HG03521 (cell line): ENCODE data around the gene RMDN2.
"Not testable (repeated sequence)": the region's sequence is repeated elsewhere in the genome, so short reads cannot be mapped to it uniquely, and the experiment has no call there.

ENCODE experiments used
- ATAC-seq: cut with Tn5 transposase; IDR thresholded peaks from one replicate; pipeline ENCODE4 v1.9.1; 2021; ENCODE audit warnings: mild to moderate bottlenecking, moderate library complexity; ENCODE audit not compliant: unreplicated experiment

RMDN2 gene

GRCh38 chr2:37984589-37984988 is 59.5 kb downstream of the RMDN2 start:
- ATAC-seq: no peak

- ATAC-seq: no peak
These were observed 60.2 kb downstream of the RMDN2 start for GRCh38 chr2:37985333-37985732.

GRCh38 chr2:37987098-37987775 is 62.1 kb downstream of the RMDN2 start:
- no peak for ATAC-seq

GRCh38 chr2:37992601-37993000 is 67.5 kb downstream of the RMDN2 start:
- ATAC-seq: no peak

GRCh38 chr2:37993143-37993542 is 68.1 kb downstream of the RMDN2 start:
- no peak for ATAC-seq

GRCh38 chr2:37997629-37998028 is 72.5 kb downstream of the RMDN2 start:
- ATAC-seq: no peak

DNA sequence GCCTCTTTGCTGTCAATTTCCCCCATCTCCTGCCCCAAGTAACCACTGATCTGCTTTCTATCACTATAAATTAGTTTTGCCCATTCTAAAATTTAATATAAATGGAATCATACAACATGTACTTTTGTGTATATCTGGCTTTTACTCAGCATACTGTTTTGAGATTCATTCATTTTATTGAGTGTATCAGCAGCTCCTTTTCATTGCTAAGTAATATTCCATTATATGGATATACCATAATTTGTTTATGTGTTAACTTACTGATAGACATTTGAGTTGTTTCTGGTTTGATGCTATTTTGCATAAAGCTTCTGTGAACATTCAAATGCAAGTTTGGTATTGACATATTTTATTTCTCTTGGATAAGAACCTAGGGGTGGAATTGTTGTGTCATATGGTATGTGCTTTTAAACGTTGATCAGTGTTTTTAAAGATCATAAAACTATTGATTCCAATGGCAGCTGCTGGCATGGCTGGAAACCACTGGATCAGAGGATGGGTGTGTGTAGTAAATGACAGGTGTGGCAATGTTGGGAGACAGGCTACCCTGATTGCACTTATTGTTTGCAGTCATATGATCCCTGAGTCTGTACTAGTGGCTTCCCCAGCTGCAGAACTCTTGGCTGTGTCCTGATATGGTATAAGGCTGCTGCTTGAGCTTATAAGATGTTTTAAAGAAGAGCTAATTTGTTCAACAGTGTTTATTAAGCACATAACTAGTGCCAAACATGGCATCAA is 75.6 kb downstream of the RMDN2 start:
- no peak for ATAC-seq

- not testable (repeated sequence) for ATAC-seq
These were observed 85.1 kb downstream of the RMDN2 start for GRCh38 chr2:38010187-38010586.

DNA sequence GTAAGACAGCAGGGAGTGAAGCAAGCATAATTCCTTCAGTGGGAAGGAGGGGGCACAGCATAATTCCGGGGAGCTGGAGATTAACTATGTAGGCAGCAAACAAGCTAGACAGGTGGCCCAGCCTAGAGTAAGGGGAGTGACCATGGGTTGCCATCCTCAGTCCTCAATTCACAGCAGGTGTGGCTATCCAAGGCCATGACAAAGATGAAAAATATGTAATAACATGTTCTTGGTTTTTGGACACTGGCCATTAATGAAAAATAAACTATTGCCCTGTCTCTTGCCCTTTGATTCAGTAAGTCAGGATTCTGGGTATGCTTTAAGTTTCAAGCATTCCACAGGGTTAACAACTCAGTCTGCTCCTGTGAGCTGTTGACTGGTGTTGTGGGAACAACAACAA is 85.9 kb downstream of the RMDN2 start:
- no peak for ATAC-seq

DNA sequence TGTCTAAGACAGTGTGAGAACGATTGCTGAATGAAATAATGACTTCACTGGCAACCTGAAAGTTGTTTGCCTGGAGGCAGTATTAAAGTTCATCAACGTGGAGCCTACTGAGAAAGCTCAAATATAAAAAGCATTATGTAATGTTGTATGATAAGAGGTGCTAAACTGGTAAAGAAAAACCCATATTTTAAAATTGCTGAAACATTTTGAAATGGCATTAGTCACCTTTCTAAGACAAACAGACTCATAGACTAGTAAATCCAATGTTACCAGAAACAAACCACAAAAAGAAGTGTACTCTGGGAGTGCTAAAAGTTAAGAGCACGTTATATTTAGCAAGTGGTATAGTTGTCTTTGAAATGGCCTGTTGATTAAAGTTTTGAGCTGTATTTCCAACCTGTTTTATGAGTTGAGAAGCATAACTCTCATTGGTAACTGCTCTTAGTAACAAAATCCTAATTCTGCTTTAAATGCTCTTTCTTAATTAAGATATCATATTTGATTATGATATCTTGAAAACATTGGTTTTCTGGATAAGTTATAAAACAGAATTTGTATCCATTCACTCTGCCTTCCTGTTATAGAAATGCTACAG is 88.2 kb downstream of the RMDN2 start:
- ATAC-seq: no peak

GRCh38 chr2:38016219-38016618 is 91.1 kb downstream of the RMDN2 start:
- ATAC-seq: no peak

DNA sequence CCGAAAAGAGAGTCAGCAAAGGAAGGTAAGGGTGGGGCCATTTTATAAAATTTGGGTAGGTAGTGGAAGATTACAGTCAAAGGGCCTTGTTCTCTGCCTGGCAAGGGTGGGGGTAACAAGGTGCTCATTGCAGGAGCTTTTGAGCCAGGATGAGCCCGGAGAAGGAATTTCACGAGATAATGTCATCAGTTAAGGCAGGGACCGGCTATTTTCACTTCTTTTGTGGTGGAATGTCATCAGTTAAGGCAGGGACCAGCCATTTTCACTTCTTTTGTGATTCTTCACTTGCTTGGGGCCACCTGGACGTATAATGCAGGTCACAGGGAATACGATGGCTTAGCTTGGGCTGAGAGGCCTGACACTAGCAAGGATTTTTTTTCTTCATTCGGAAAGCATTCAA is 92.7 kb downstream of the RMDN2 start:
- ATAC-seq: no peak

- not testable (repeated sequence) for ATAC-seq
These were observed 95.4 kb downstream of the RMDN2 start for GRCh38 chr2:38020359-38021069.

DNA sequence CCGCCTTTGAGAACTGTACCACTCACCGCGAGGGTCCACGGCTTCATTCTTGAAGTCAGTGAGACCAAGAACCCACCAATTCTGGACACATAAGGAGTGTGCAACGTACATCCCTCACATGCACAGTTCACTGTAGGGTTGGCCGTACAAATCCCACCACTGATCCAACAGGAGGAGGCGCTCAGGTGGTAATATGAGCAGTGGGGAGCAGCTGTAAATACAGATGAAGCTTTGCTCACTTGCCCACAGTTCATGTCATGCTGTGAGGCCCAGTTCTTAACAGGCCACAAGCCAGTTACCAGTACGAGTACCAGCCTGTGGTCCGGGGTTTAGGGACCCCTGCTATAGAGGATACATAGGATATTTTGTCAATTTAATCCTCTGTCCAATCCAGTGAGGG is 96.5 kb downstream of the RMDN2 start:
- ATAC-seq: no peak

DNA sequence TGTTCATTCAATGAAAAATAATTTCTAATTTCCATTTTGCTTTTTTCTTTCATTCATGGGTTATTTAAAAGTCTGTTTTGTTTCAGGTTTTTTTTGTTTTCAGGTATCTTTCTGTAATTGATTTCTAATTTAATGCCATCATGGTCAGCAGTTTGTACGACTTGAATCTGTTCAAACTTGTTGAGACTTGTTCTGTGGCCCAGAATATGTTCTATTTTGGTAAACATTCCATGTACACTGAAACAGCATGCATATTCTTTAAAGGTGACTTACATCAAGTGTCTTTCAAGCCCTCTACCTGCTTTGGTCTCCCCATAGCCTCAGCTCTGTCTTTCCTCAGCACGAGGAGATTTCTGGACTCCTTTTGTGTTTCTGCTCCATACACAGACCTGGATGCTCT is 101.8 kb downstream of the RMDN2 start:
- ATAC-seq: no peak

DNA sequence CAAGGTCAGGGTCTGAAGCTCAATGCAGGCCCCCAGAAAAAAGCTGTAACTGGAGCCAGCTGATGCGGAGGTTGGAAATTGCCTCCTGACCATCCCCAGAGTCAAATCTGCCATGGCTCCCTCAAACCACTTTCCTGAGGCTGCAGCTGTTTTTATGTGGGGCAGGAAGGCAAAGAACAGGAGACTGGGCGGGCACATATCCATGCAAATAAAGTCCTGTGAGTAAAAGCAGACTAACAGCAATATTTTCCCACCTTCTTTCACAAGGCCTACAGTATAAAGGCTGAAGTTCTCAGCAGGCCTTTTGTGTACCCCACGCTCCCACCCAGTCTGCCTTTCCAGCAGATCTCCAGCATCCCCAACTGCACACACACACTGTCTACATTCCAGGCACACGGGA is 103.7 kb downstream of the RMDN2 start:
- no peak for ATAC-seq

DNA sequence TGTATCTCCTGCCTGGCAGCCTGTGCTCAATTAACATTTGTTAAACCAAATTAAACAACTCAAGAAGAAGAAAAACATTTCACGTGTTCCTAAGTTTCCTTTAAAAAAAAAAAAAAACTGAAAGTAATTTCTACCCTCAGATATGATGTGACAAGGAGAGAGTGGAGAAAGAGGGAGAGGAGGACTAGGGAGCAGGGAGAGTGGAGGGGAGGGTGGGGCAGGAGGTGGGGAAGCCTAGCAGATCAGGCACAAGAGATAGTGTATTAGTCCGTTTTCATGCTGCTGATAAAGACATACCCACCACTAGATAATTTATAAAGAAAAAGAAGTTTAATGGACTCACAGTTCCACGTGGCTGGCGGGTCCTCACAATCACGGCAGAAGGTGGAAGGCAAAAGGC is 104.4 kb downstream of the RMDN2 start:
- no peak for ATAC-seq

GRCh38 chr2:38030635-38031355 is 105.7 kb downstream of the RMDN2 start:
- ATAC-seq: no peak

DNA sequence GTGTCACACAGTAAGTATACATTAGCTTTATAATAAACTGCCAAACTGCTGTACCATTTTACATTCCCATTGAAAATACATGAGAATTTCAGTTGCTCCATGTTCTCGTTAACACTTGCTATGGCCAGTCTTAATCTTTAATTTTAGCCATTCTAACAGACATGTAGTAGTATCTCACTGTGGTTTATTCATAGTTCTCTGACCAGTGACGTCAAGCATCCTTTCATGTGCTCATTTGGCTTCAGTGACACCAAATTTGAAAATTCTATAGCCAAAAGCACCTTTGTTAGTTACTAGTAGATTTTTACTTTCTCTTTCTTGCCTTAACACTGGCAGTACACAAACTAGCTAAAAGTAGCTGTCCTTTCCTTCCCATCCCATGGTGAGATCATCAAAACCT is 107.9 kb downstream of the RMDN2 start:
- no peak for ATAC-seq

DNA sequence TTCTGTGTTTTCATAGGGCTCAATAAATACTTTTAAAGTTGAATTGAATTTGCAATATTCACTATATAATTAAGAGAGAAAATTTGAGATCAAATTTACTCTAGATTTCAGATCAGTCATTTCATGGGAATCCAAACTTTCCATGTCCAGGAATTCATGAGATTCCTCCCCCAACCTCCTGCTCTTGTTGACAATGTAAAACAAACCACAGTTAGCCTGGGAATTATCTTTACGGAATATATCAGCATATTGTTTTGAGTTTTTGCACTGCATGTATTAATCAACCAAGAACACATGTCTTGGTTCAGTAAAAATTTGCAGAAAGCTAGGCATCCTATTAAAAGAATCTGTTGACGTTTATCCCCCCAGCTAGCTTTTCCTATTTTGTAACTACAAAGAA is 108.6 kb downstream of the RMDN2 start:
- ATAC-seq: no peak

- ATAC-seq: no peak
These were observed 110.9 kb downstream of the RMDN2 start for GRCh38 chr2:38035968-38036367.
